ENCODE data around the gene GRIP1. TPM values are rescaled to one million over a fixed set of nuclear protein-coding genes. Genes with fewer than 3 reads are reported as not detected.

GRIP1 gene
- total and polyA plus RNA-seq, 10 of the 15 experiments (the other 5 are each of a cell fraction or from before 2014, with no cell fraction given) = 0.05 to 0.85 (median 0.50) TPM; not detected in 7

GRCh38 chr12:66698558-66698957 is 19.7 kb upstream of the GRIP1 start:
- no TSS peak for BruUV-seq (replicated peaks)
- CTCF ChIA-PET = interaction anchor here (0.5 to 1.9 kb wide), 5 partner anchors 10 to 428 kb away, joined by 3 to 4 read pairs (median 4); no protein-coding TSS in a partner anchor
- WGBS (ENCODE audit: insufficient coverage, insufficient replicate concordance, low lambda C conversion rate, missing lambda C conversion rate) = 22% methylated on average over 4 of the region's 4 CpGs

More at GRCh38 chr12:66698558-66698957, 19.7 kb upstream of the GRIP1 start:
- ChIA-PET SMC1A (ENCODE audit: uncharacterized antibody, unreplicated experiment) (interaction anchor here (0.7 to 1.6 kb wide), 2 partner anchors 20 to 71 kb away, joined by 3 to 5 read pairs; partner anchors contain the start of gene GRIP1), RAD21 (ENCODE audit: unreplicated experiment) (no interaction called here), POLR2A (no interaction called here)
- no peak overlapping the region for H3K27ac ChIP-seq (ENCODE audit: control insufficient read depth, insufficient read depth)
- intact Hi-C loops (cut with micrococcal nuclease; ENCODE audit: unreplicated experiment) (loop anchor here (10.0 kb wide), 2 partner anchors 294 to 1394 kb away; no protein-coding TSS in a partner anchor), in situ Hi-C loops (cut with MboI) (no loop called here)
- H3K36me3 ChIP-seq (ENCODE audit: control insufficient read depth in 2 of 2, insufficient read depth in 2 of 2, low read length in 1 of 2) = no peaks in the 10 kb centered on the region
- no peak for FAIRE-seq
- H3K79me2 ChIP-seq (ENCODE audit: control insufficient read depth, insufficient read depth, low read length) = no peaks in the 10 kb centered on the region
- no peaks in the 10 kb centered on the region for H3K4me1 ChIP-seq (ENCODE audit: control insufficient read depth, insufficient read depth, low read length)
- H2AFZ ChIP-seq (ENCODE audit: control insufficient read depth, low read depth, low read length) = no peak overlapping the region
- no peak overlapping the region for H3K4me3 ChIP-seq
- no peak overlapping the region for H3K9ac ChIP-seq (ENCODE audit: control insufficient read depth, insufficient read depth, low read length)
- TF ChIP-seq RELA (IDR thresholded peaks at IDR 0.05; ENCODE audit: borderline replicate concordance, partially characterized antibody) (no peak), STAT3 (IDR thresholded peaks at IDR 0.05; ENCODE audit: low read depth, low read length) (no peak), GABPA (IDR thresholded peaks at IDR 0.05; ENCODE audit: low read depth) (no peak), SKIL (IDR thresholded peaks at IDR 0.05; ENCODE audit: low read depth, poor library complexity, severe bottlenecking) (no peak), NKRF (conservative IDR thresholded peaks at IDR 0.05) (no peak), NBN (IDR thresholded peaks at IDR 0.05) (no peak), CTCF (IDR thresholded peaks at IDR 0.05 in 2 of 3, conservative IDR thresholded peaks at IDR 0.05 in 1 of 3; ENCODE audit: control insufficient read depth in 2 of 3, extremely low read depth in 1 of 3, insufficient read depth in 1 of 3, low read depth in 3 of 3, low read length in 3 of 3) (no peak)
- no peaks in the 10 kb centered on the region for H4K20me1 ChIP-seq (ENCODE audit: control insufficient read depth, insufficient read depth)
- no peak for DNase-seq (ENCODE audit: low read depth, low spot score)
- H3K4me2 ChIP-seq (ENCODE audit: control insufficient read depth, insufficient read depth) = no peak overlapping the region
- ATAC-seq = no peak
- peaks cover 0 to 1% of the 10 kb centered on the region in 2 experiments; a peak in 2 of 4 replicates for H3K27me3 ChIP-seq (replicated peaks in 1 of 2; ENCODE audit: control insufficient read depth in 2 of 2, insufficient read depth in 2 of 2, low read length in 1 of 2)
- H3K9me3 ChIP-seq (replicated peaks; ENCODE audit: control insufficient read depth, insufficient read depth, low read length) = no peaks in the 10 kb centered on the region

All from GM12878 (cell line).